ENCODE data around the gene SGSH.

GRCh38 chr17:80229011-80229410, 8.9 kb upstream of the SGSH start:
- TF ChIP-seq EZH2 (IDR thresholded peaks at IDR 0.05; ENCODE audit: insufficient read depth, low read length), result no peak
- no peak for TF ChIP-seq CTCF (IDR thresholded peaks at IDR 0.05; ENCODE audit: insufficient read depth, low read depth, low read length)
